DND-41 (cell line): ENCODE data around the gene BCL7A.

Experiments
- EZH2 ChIP-seq: IDR thresholded peaks from 3 replicates; pipeline ENCODE4 v1.6.1; 2012; ENCODE audit warnings: borderline replicate concordance, low read depth, mild to moderate bottlenecking, moderate library complexity, low read length, inconsistent platforms; ENCODE audit not compliant: severe bottlenecking
- TF ChIP-seq, protein P1 (sequence below): IDR thresholded peaks from 2 replicates; pipeline ENCODE4 v1.5.1; 2012; ENCODE audit warnings: borderline replicate concordance, low read length, moderate library complexity, mild to moderate bottlenecking; ENCODE audit not compliant: poor library complexity, severe bottlenecking; ENCODE audit errors: extremely low read depth

DNA sequence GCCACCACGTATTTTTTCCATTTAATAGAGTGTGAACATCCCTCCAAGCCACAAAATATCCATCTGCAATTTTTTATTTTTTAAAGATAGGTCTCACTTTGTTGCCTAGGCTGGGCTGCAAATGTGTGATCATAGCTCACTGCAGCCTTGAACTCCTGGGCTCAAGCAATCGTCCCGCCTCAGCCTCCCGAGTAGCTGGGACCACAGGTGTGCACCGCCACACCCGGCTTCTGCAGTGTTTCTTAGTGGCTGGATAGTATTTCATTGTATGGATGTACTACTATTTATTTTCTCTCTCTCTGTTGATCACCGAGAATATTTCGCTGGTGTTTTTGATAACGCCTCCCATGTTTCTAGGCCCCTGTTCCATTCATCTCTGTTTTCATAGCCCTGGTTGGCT, 74.3 kb downstream of the BCL7A start:
- TF ChIP-seq, protein P1, sequence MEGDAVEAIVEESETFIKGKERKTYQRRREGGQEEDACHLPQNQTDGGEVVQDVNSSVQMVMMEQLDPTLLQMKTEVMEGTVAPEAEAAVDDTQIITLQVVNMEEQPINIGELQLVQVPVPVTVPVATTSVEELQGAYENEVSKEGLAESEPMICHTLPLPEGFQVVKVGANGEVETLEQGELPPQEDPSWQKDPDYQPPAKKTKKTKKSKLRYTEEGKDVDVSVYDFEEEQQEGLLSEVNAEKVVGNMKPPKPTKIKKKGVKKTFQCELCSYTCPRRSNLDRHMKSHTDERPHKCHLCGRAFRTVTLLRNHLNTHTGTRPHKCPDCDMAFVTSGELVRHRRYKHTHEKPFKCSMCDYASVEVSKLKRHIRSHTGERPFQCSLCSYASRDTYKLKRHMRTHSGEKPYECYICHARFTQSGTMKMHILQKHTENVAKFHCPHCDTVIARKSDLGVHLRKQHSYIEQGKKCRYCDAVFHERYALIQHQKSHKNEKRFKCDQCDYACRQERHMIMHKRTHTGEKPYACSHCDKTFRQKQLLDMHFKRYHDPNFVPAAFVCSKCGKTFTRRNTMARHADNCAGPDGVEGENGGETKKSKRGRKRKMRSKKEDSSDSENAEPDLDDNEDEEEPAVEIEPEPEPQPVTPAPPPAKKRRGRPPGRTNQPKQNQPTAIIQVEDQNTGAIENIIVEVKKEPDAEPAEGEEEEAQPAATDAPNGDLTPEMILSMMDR = no peak
- no peak for TF ChIP-seq EZH2
